Inferior parietal cortex (tissue), 1 donor: ENCODE results near the gene RBM6.

Experiments
- DNase-seq: peaks from one replicate; pipeline ENCODE4 v3.0.0-alpha.2; 2016; ENCODE audit errors: extremely low spot score

Gene RBM6

GRCh38 chr3:50126287-50127211, 186.6 kb downstream of the RBM6 start:
- DNase-seq = no peak
